K562 (cell line): ENCODE data around the gene KSR2. TPM values are rescaled to one million over a fixed set of nuclear protein-coding genes. Genes with fewer than 3 reads are reported as not detected.

Experiments
- ATAC-seq: fragments of 200-7000 bp; cut with Tn5 transposase; 3 replicates; pipeline ENCODE4 v1.9.1; 2020; ENCODE audit warnings: moderate library complexity
- BruUV-seq: library from RNA; stranded (reverse); fragments of 400-500 nt; replicated peaks from 2 replicates; lab custom pipeline; 2021; lab: Mats Ljungman, UMichigan
- CTCF ChIA-PET: fragments of 300-600 bp; formaldehyde crosslinking; extraction: SDS; loops from one replicate; lab custom pipeline; 2021; ENCODE audit warnings: low intra/inter-chr PET ratio; lab: Yijun Ruan, JAX
- POLR2A ChIA-PET: fragments of 300-600, 350-650 bp; sonication (Branson Sonifier 250); formaldehyde crosslinking; extraction: SDS; loops from one replicate; lab custom pipeline; 2021; ENCODE audit warnings: antibody characterized with exemption, inconsistent platforms; lab: Yijun Ruan, JAX
- DNase-seq, 4 experiments: peaks; one replicate each; pipeline versions ENCODE4 v3.0.0 to v3.0.0-alpha.2; 2011 to 2018; ENCODE audit warnings: low spot score in 3 of 4, mixed read lengths in 3 of 4; ENCODE audit errors: extremely low read depth in 1 of 4
- FAIRE-seq: peaks from 2 replicates; lab custom pipeline; 2011; peaks lifted over from hg19 to GRCh38; lab: Jason Lieb, UNC
- H2AFZ ChIP-seq: 2 replicates; pipeline ENCODE4 v1.6.0; 2011; ENCODE audit warnings: low read depth, low read length, control low read depth, inconsistent platforms
- H3K27ac ChIP-seq: fragments of 200-600 bp; 3 replicates; pipeline ENCODE4 v1.8.0; 2011; ENCODE audit warnings: low read depth, mild to moderate bottlenecking, control low read depth, inconsistent platforms, low read length, moderate library complexity, mixed read lengths; ENCODE audit errors: extremely low read depth
- H3K27me3 ChIP-seq, 2 experiments: fragments of 300-600 bp in 1 of 2; 2 replicates in 1 of 2; 3 replicates in 1 of 2; pipeline versions ENCODE4 v1.6.0 to v1.8.0; 2011; ENCODE audit warnings: inconsistent platforms in 2 of 2, low read length in 2 of 2, mild to moderate bottlenecking in 1 of 2, mixed read lengths in 1 of 2, moderate library complexity in 1 of 2; ENCODE audit not compliant: control insufficient read depth in 2 of 2, insufficient read depth in 2 of 2
- H3K36me3 ChIP-seq: fragments of 300-600 bp; 3 replicates; pipeline ENCODE4 v1.8.0; 2011; ENCODE audit warnings: mild to moderate bottlenecking, low read length, inconsistent platforms; ENCODE audit not compliant: control insufficient read depth, insufficient read depth
- H3K4me1 ChIP-seq, 2 experiments: fragments of 200-600 bp in 1 of 2; replicated peaks in 1 of 2; 2 replicates in 1 of 2; 3 replicates in 1 of 2; pipeline versions ENCODE4 v1.5.1 to v1.8.0; 2011; ENCODE audit warnings: inconsistent platforms in 2 of 2, low read length in 2 of 2, mild to moderate bottlenecking in 1 of 2, mixed read lengths in 1 of 2, moderate library complexity in 1 of 2; ENCODE audit not compliant: control insufficient read depth in 2 of 2, insufficient read depth in 2 of 2
- H3K4me2 ChIP-seq: 2 replicates; pipeline ENCODE4 v1.6.1; 2011; ENCODE audit warnings: low read length, control low read depth, inconsistent platforms, mixed read lengths; ENCODE audit not compliant: insufficient read depth
- H3K4me3 ChIP-seq: fragments of 200-600 bp; sonication (generic), shearing (Covaris generic); 2 replicates; pipeline ENCODE4 v1.5.1; 2016; ENCODE audit warnings: control low read depth, inconsistent platforms
- H3K79me2 ChIP-seq: fragments of 200-600 bp; 3 replicates; pipeline ENCODE4 v1.8.0; 2011; ENCODE audit warnings: low read length, inconsistent platforms; ENCODE audit not compliant: control insufficient read depth, insufficient read depth
- H3K9ac ChIP-seq, 2 experiments: 2 replicates each; pipeline versions ENCODE4 v1.6.0 to v1.6.1; 2011; ENCODE audit warnings: low read depth in 2 of 2, low read length in 2 of 2, control low read depth in 1 of 2, inconsistent platforms in 1 of 2, mild to moderate bottlenecking in 1 of 2, mixed read lengths in 1 of 2; ENCODE audit not compliant: insufficient read depth in 1 of 2
- H3K9me1 ChIP-seq: one replicate; pipeline ENCODE4 v1.6.0; 2011; ENCODE audit warnings: inconsistent platforms, mild to moderate bottlenecking, low read length, moderate library complexity; ENCODE audit not compliant: control insufficient read depth, insufficient read depth
- H3K9me3 ChIP-seq: replicated peaks from 2 replicates; pipeline ENCODE4 v1.5.1; 2011; ENCODE audit warnings: low read depth, low read length, inconsistent platforms; ENCODE audit not compliant: control insufficient read depth, insufficient read depth
- H4K20me1 ChIP-seq: replicated peaks from 2 replicates; pipeline ENCODE4 v1.6.1; 2011; ENCODE audit warnings: low read length, inconsistent platforms, mixed read lengths; ENCODE audit not compliant: control insufficient read depth, insufficient read depth
- CREBBP ChIP-seq: IDR thresholded peaks from one replicate; pipeline ENCODE4 v1.6.1; 2012; ENCODE audit warnings: low read depth, mild to moderate bottlenecking, control low read depth, inconsistent platforms, low read length
- ILK ChIP-seq: fragments of 450-650 bp; IDR thresholded peaks from 2 replicates; pipeline ENCODE4 v1.6.1; 2016; ENCODE audit warnings: missing genetic modification characterization, low read depth, mild to moderate bottlenecking, missing compliant biosample characterization, moderate library complexity, borderline replicate concordance
- NCOR1 ChIP-seq: fragments of 450-650 bp; IDR thresholded peaks from 2 replicates; pipeline ENCODE4 v1.6.1; 2016; ENCODE audit warnings: mild to moderate bottlenecking, moderate library complexity
- PTBP1 ChIP-seq: fragments of 200-400 bp; formaldehyde crosslinking; IDR thresholded peaks from 2 replicates; pipeline ENCODE4 v1.6.1; 2017; ENCODE audit warnings: low read depth, low read length
- RBM17 ChIP-seq: fragments of 200-400 bp; formaldehyde crosslinking; IDR thresholded peaks from 2 replicates; pipeline ENCODE4 v1.6.1; 2017; ENCODE audit warnings: low read depth, mild to moderate bottlenecking, low read length, borderline replicate concordance
- SIN3A ChIP-seq, 2 experiments: fragments of 150-350 bp in 1 of 2; IDR thresholded peaks; 2 replicates each; pipeline ENCODE4 v1.6.1; 2011 to 2016; ENCODE audit warnings: borderline replicate concordance in 2 of 2, low read depth in 2 of 2, low read length in 2 of 2, mild to moderate bottlenecking in 2 of 2, moderate library complexity in 2 of 2; ENCODE audit not compliant: control insufficient read depth in 1 of 2
- WGBS: fragments of 100-300 bp; shearing (Covaris generic); methylation state at CpG from one replicate; pipeline ENCODE4 v1.1.6; 2016; ENCODE audit warnings: low coverage, mixed read lengths; ENCODE audit not compliant: insufficient coverage; ENCODE audit errors: missing lambda C conversion rate; 5-methylcytosine and 5-hydroxymethylcytosine counted together
- in situ Hi-C: fragments of 300-500 bp; cut with MboI; formaldehyde crosslinking; loops from 4 replicates; pipeline ENCODE4 v1.15.0; 2018; ENCODE audit warnings: inconsistent platforms, mixed read lengths
- intact Hi-C: fragments of 100-400 bp; cut with micrococcal nuclease; formaldehyde crosslinking; loops from 2 replicates; pipeline ENCODE4 v1.14.2; 2022
- polyA plus RNA-seq, 8 experiments: library from polyadenylated mRNA; depleted of rRNA in 4 of 8; stranded (reverse) in 5 of 8; unstranded in 3 of 8; fragments of >200 nt; fragmentation: Nextera tagmentation in 2 of 8; fragmentation: Illumina TruSeq in 1 of 8; extraction: Ambion mirVana in 2 of 8; extraction: Trizol in 1 of 8; gene quantifications; 2 replicates each; pipeline versions ENCODE4 v1.2.1 to v1.2.3, GENCODE V29; 2011 to 2014; ENCODE audit warnings: inconsistent platforms in 1 of 8, missing spikeins in 1 of 8
- total RNA-seq, 7 experiments: library from RNA; depleted of rRNA in 6 of 7; stranded (reverse); fragments of >200 nt in 6 of 7; fragmentation: Illumina TruSeq in 2 of 7; extraction: Trizol in 2 of 7; gene quantifications; 2 replicates each; pipeline versions ENCODE4 v1.2.1 to v1.2.3, GENCODE V29; 2011 to 2021; ENCODE audit warnings: low replicate concordance in 1 of 7
- TF ChIP-seq, protein P1 (sequence below): sonication (generic); formaldehyde crosslinking; IDR thresholded peaks from 2 replicates; pipeline ENCODE4 v1.8.0; 2022; ENCODE audit warnings: mild to moderate bottlenecking, missing genetic modification reagents

KSR2 gene
- total and polyA plus RNA-seq, 9 of the 15 experiments (the other 6 are each of a cell fraction or from before 2014, with no cell fraction given): not detected

DNA sequence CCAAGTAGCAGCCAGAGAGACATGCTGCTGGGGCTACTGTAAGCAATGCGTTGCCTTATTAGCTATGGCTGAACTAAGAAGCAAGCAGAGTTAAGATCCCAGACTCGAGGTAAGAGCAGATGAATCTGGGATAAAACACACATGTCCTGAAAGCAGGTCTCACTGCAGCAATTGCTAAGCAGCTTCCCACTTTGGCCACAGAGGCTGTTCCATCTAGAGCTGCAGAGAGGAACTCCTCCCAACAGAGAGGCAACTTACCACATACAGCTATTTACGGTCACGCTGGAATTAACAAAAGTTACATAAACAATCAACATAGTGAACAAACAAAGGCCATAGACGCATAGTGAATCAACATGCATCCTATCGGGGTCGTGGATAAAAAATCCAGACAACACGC, 90.2 kb downstream of the KSR2 start:
- Histone ChIP-seq H2AFZ (no peak overlapping the region), H3K9me1 (no peaks in the 10 kb centered on the region), H4K20me1 (no peaks in the 10 kb centered on the region), H3K79me2 (no peaks in the 10 kb centered on the region), H3K9ac (no peak overlapping the region), H3K9me3 (no peaks in the 10 kb centered on the region), H3K4me1 (peaks cover 0 to 4% of the 10 kb centered on the region in 2 experiments; a peak in 1 of 5 replicates), H3K4me2 (no peak overlapping the region), H3K27ac (no peak overlapping the region), H3K27me3 (peaks cover 17 to 24% of the 10 kb centered on the region in 2 experiments; a peak in 4 of 5 replicates), H3K36me3 (no peaks in the 10 kb centered on the region), H3K4me3 (no peak overlapping the region)
- BruUV-seq: no TSS peak
- in situ Hi-C loops (loop anchor here (10.0 kb wide), 1 partner anchor 506 kb away; no protein-coding TSS in a partner anchor), intact Hi-C loops (loop anchor here (5.0 to 10.0 kb wide), 3 partner anchors 236 to 499 kb away; partner anchors contain the start of gene SUDS3)
- DNase-seq (no peak), ATAC-seq (no peak), FAIRE-seq (no peak)
- TF ChIP-seq CREBBP (no peak), RBM17 (no peak), PTBP1 (no peak), NCOR1 (no peak), SIN3A (IDR thresholded peaks at IDR 0.05; ENCODE audit: borderline replicate concordance in 2 of 2, control insufficient read depth in 1 of 2, low read depth in 2 of 2, low read length in 2 of 2) (no peak), ILK (tag) (no peak)
- TF ChIP-seq, protein P1, sequence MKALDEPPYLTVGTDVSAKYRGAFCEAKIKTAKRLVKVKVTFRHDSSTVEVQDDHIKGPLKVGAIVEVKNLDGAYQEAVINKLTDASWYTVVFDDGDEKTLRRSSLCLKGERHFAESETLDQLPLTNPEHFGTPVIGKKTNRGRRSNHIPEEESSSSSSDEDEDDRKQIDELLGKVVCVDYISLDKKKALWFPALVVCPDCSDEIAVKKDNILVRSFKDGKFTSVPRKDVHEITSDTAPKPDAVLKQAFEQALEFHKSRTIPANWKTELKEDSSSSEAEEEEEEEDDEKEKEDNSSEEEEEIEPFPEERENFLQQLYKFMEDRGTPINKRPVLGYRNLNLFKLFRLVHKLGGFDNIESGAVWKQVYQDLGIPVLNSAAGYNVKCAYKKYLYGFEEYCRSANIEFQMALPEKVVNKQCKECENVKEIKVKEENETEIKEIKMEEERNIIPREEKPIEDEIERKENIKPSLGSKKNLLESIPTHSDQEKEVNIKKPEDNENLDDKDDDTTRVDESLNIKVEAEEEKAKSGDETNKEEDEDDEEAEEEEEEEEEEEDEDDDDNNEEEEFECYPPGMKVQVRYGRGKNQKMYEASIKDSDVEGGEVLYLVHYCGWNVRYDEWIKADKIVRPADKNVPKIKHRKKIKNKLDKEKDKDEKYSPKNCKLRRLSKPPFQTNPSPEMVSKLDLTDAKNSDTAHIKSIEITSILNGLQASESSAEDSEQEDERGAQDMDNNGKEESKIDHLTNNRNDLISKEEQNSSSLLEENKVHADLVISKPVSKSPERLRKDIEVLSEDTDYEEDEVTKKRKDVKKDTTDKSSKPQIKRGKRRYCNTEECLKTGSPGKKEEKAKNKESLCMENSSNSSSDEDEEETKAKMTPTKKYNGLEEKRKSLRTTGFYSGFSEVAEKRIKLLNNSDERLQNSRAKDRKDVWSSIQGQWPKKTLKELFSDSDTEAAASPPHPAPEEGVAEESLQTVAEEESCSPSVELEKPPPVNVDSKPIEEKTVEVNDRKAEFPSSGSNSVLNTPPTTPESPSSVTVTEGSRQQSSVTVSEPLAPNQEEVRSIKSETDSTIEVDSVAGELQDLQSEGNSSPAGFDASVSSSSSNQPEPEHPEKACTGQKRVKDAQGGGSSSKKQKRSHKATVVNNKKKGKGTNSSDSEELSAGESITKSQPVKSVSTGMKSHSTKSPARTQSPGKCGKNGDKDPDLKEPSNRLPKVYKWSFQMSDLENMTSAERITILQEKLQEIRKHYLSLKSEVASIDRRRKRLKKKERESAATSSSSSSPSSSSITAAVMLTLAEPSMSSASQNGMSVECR (CRISPR knock-in tag): no peak
- CTCF ChIA-PET: no interaction called here
- WGBS: under 1% methylated on average over 8 of the region's 8 CpGs
- POLR2A ChIA-PET: no interaction called here
